K562 treated with DMSO at 1 percent for 24 hours (cell line): ENCODE data around the gene KIAA1328. TPM values are rescaled to one million over a fixed set of nuclear protein-coding genes. Genes with fewer than 3 reads are reported as not detected.

Source experiments
- total RNA-seq: library from RNA; unstranded; fragments of 300-600 nt; gene quantifications from 2 replicates; pipeline ENCODE4 v1.2.3, GENCODE V29; 2022; ENCODE audit warnings: low read depth; ENCODE audit not compliant: insufficient read depth

Gene KIAA1328
- total RNA-seq, result 2.8 and 3.0 TPM in 2 replicates

GRCh38 chr18:36828630-36829361, at the start of gene KIAA1328, which contains the start of gene TPGS2:
TSS of gene KIAA1328 (plus strand) at chr18:36829127. CDS start at chr18:36829139, 12 bp downstream.
TSS of gene TPGS2 (minus strand) at chr18:36829002. CDS start at chr18:36828767, 235 bp downstream.

Other genes with a start within 250 kb of the KIAA1328 start
- gene TPGS2, start 125 bp upstream of the KIAA1328 start, total RNA-seq, result 154 and 201 TPM in 2 replicates